SK-N-SH (cell line): ENCODE results near the gene DGKE.

Experiments used
- CTCF ChIP-seq: fragments of 200-600 bp; sonication (generic); IDR thresholded peaks from 2 replicates; pipeline ENCODE4 v1.6.1; 2017; ENCODE audit warnings: antibody characterized with exemption, mild to moderate bottlenecking, moderate library complexity
- EP300 ChIP-seq, 2 experiments: IDR thresholded peaks; 2 replicates each; pipeline versions ENCODE4 v1.4.0 to v1.6.1; 2012; ENCODE audit warnings: borderline replicate concordance in 1 of 2, low read depth in 1 of 2, low read length in 1 of 2
- FOSL2 ChIP-seq: IDR thresholded peaks from 2 replicates; pipeline ENCODE4 v1.4.0; 2012; ENCODE audit warnings: low read depth, mild to moderate bottlenecking, moderate library complexity, borderline replicate concordance
- FOXM1 ChIP-seq: IDR thresholded peaks from 2 replicates; pipeline ENCODE4 v1.4.0; 2012; ENCODE audit warnings: low read depth, mild to moderate bottlenecking
- GABPA ChIP-seq: IDR thresholded peaks from 2 replicates; pipeline ENCODE4 v1.4.0; 2012; ENCODE audit warnings: low read depth, mild to moderate bottlenecking
- MAX ChIP-seq: IDR thresholded peaks from 2 replicates; pipeline ENCODE4 v1.4.0; 2012; ENCODE audit warnings: low read depth
- NFIC ChIP-seq: IDR thresholded peaks from 2 replicates; pipeline ENCODE4 v1.4.0; 2012; ENCODE audit warnings: borderline replicate concordance
- PBX3 ChIP-seq: IDR thresholded peaks from 2 replicates; pipeline ENCODE4; 2012
- REST ChIP-seq: IDR thresholded peaks from 2 replicates; pipeline ENCODE4 v1.6.1; 2012; ENCODE audit warnings: mild to moderate bottlenecking, low read depth, low read length, moderate library complexity
- RFX5 ChIP-seq: IDR thresholded peaks from 2 replicates; pipeline ENCODE4 v1.6.1; 2012; ENCODE audit warnings: mild to moderate bottlenecking, improper control_type of control experiment, low read length
- SIN3A ChIP-seq: IDR thresholded peaks from 2 replicates; pipeline ENCODE4 v1.6.1; 2012; ENCODE audit warnings: low read depth, mild to moderate bottlenecking, low read length, moderate library complexity, borderline replicate concordance
- SMC3 ChIP-seq: IDR thresholded peaks from 2 replicates; pipeline ENCODE4 v1.6.1; 2012; ENCODE audit warnings: low read depth, low read length, improper control_type of control experiment
- USF1 ChIP-seq: IDR thresholded peaks from 2 replicates; pipeline ENCODE4 v1.4.0; 2012; ENCODE audit warnings: low read depth, borderline replicate concordance
- ZBTB33 ChIP-seq: IDR thresholded peaks from 2 replicates; pipeline ENCODE4 v1.4.0; 2012; ENCODE audit warnings: low read depth, borderline replicate concordance

GRCh38 chr17:56898874-56899273 lies 64.9 kb downstream of the DGKE start:
- TF ChIP-seq SMC3 (no peak), NFIC (no peak), CTCF (no peak), FOSL2 (no peak), SIN3A (no peak), USF1 (no peak), FOXM1 (no peak), REST (no peak), GABPA (no peak), EP300 (IDR thresholded peaks at IDR 0.05; ENCODE audit: borderline replicate concordance in 1 of 2, low read depth in 1 of 2, low read length in 1 of 2) (no peak), PBX3 (no peak), MAX (no peak), ZBTB33 (no peak), RFX5 (no peak)
